Measurements from ENCODE around the gene ATP8B4.

GRCh38 chr15:50042775-50043174, 76.3 kb downstream of the ATP8B4 start:
- TF ChIP-seq POLR2A (IDR thresholded peaks at IDR 0.05) (no peak), CTCF (IDR thresholded peaks at IDR 0.05) (no peak)
